Skeletal muscle tissue (tissue), 4 donors: ENCODE results near the gene DNMT3B. TPM values are rescaled to one million over a fixed set of nuclear protein-coding genes. Genes with fewer than 3 reads are reported as not detected.

Experiments
- H3K27ac ChIP-seq: one replicate; pipeline ENCODE4 v1.7.0; 2013; ENCODE audit warnings: mild to moderate bottlenecking, low read depth, low read length, inconsistent platforms
- H3K27me3 ChIP-seq, 3 donors: one replicate each; pipeline ENCODE4 v1.7.0; 2013; ENCODE audit warnings: low read length in 3 of 3; ENCODE audit not compliant: control insufficient read depth in 3 of 3, insufficient read depth in 3 of 3
- H3K36me3 ChIP-seq, 3 donors: one replicate each; pipeline ENCODE4 v1.7.0; 2013; ENCODE audit warnings: low read length in 3 of 3; ENCODE audit not compliant: control insufficient read depth in 3 of 3, insufficient read depth in 3 of 3
- H3K4me1 ChIP-seq, 3 donors: one replicate each; pipeline ENCODE4 v1.7.0; 2013; ENCODE audit warnings: low read length in 3 of 3, mild to moderate bottlenecking in 3 of 3; ENCODE audit not compliant: control insufficient read depth in 3 of 3, insufficient read depth in 3 of 3
- H3K4me3 ChIP-seq, 3 donors: one replicate each; pipeline ENCODE4 v1.7.0; 2013; ENCODE audit warnings: low read length in 3 of 3
- H3K9ac ChIP-seq, 3 donors: one replicate each; pipeline ENCODE4 v1.7.0; 2013; ENCODE audit warnings: low read length in 3 of 3, mild to moderate bottlenecking in 3 of 3, moderate library complexity in 2 of 3, low read depth in 1 of 3
- H3K9me3 ChIP-seq, 3 donors: one replicate each; pipeline ENCODE4 v1.7.0; 2013; ENCODE audit warnings: low read length in 3 of 3; ENCODE audit not compliant: control insufficient read depth in 3 of 3
- total RNA-seq: library from RNA; depleted of rRNA; stranded (reverse); fragments of >200 nt; gene quantifications from one replicate; pipeline ENCODE4 v1.2.3, GENCODE V29; 2014
- donor health status: Osteomylitis.

DNMT3B gene
- total RNA-seq, 1 donor from 2014 or later = 2.1 TPM

DNA sequence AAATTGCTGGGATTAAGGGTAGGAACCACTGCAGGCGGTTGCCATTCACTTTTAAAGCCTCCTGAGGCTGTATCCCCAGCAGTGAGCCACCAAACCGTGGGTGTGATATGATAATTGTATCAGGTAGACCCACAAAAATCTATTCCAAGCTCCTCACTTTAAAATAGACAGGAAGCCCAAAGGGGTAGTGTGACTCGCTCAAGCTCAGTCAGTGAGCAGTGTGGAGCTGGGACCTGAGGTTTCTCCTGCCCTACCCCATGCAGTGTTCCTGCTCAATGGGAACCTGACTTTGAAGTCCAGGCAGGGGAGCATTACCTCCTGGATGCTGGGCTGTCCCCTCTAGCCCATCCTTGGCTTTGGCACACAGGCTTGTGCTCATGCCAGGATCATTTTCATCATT is 42.6 kb downstream of the DNMT3B start:
- Histone ChIP-seq H3K36me3 (peaks cover 4 to 11% (median 4%) of the 10 kb centered on the region in 3 donors), H3K27ac (no peak overlapping the region), H3K9ac (no peak overlapping the region), H3K9me3 (no peaks in the 10 kb centered on the region), H3K4me1 (no peaks in the 10 kb centered on the region), H3K4me3 (no peak overlapping the region), H3K27me3 (no peaks in the 10 kb centered on the region)

DNA sequence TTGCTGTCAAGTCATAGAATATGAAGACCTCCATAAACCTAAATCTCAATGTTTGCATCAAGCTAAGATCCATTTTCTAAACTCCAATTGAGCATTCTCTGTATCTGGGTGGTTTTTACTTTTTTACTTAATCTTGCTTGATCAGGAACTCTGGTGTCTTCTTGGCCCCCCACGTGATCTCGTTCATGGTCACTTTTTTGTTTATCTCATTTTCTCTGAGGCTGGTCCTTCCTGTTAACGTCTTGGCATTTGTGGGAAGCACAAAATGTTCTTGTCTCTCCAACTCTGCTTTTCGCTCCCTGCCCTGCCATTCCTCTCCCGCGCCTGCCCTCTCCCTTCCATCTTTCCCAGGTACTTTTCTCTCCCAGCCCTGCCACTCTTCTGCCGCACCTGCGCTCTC is 43.5 kb downstream of the DNMT3B start:
- Histone ChIP-seq H3K9ac (no peak overlapping the region), H3K9me3 (no peaks in the 10 kb centered on the region), H3K36me3 (peaks cover 3 to 9% (median 4%) of the 10 kb centered on the region in 3 donors), H3K27ac (no peak overlapping the region), H3K27me3 (no peaks in the 10 kb centered on the region), H3K4me1 (no peaks in the 10 kb centered on the region), H3K4me3 (no peak overlapping the region)

DNA sequence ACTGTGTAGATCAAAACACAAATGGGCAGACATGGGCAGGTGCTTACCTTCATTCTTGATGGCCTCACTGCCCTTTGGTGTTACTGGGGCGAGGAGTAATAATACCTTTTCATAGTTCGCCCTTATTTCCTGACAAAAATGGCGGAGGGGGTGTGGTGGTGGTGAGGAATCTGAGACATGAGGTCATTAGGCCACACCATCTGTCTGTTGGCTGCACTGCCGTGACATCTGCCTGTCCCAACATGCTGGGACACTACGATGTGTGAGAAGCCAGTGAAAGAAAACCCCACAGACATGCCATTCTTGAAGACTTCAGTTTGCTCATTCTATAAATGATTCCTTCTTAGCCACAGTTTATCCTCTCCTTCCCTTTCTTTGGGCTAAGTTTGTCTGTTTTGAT is 44.2 kb downstream of the DNMT3B start:
- no peaks in the 10 kb centered on the region for H3K4me1 ChIP-seq
- peaks cover 0 to 6% (median 0%) of the 10 kb centered on the region in 3 donors for H3K36me3 ChIP-seq
- H3K27me3 ChIP-seq = no peaks in the 10 kb centered on the region
- no peak overlapping the region for H3K27ac ChIP-seq
- no peak overlapping the region for H3K4me3 ChIP-seq
- H3K9me3 ChIP-seq = no peaks in the 10 kb centered on the region
- no peak overlapping the region for H3K9ac ChIP-seq

DNA sequence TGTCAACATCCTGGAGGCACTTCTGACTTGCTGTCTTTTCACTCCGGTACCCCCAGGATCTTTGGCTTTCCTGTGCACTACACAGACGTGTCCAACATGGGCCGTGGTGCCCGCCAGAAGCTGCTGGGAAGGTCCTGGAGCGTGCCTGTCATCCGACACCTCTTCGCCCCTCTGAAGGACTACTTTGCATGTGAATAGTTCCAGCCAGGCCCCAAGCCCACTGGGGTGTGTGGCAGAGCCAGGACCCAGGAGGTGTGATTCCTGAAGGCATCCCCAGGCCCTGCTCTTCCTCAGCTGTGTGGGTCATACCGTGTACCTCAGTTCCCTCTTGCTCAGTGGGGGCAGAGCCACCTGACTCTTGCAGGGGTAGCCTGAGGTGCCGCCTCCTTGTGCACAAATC is 45.5 kb downstream of the DNMT3B start:
- no peak overlapping the region for H3K4me3 ChIP-seq
- H3K36me3 ChIP-seq = peaks cover 0 to 6% (median 0%) of the 10 kb centered on the region in 3 donors
- H3K9ac ChIP-seq = no peak overlapping the region
- H3K4me1 ChIP-seq = no peaks in the 10 kb centered on the region
- no peaks in the 10 kb centered on the region for H3K9me3 ChIP-seq
- H3K27ac ChIP-seq = no peak overlapping the region
- no peaks in the 10 kb centered on the region for H3K27me3 ChIP-seq

DNA sequence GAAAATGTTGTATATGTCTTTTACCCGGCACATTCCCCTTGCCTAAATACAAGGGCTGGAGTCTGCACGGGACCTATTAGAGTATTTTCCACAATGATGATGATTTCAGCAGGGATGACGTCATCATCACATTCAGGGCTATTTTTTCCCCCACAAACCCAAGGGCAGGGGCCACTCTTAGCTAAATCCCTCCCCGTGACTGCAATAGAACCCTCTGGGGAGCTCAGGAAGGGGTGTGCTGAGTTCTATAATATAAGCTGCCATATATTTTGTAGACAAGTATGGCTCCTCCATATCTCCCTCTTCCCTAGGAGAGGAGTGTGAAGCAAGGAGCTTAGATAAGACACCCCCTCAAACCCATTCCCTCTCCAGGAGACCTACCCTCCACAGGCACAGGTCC is 46.3 kb downstream of the DNMT3B start:
- no peak overlapping the region for H3K9ac ChIP-seq
- no peak overlapping the region for H3K4me3 ChIP-seq
- peaks cover 0 to 3% (median 0%) of the 10 kb centered on the region in 3 donors for H3K36me3 ChIP-seq
- H3K27me3 ChIP-seq = no peaks in the 10 kb centered on the region
- no peaks in the 10 kb centered on the region for H3K4me1 ChIP-seq
- no peaks in the 10 kb centered on the region for H3K9me3 ChIP-seq
- no peak overlapping the region for H3K27ac ChIP-seq

DNA sequence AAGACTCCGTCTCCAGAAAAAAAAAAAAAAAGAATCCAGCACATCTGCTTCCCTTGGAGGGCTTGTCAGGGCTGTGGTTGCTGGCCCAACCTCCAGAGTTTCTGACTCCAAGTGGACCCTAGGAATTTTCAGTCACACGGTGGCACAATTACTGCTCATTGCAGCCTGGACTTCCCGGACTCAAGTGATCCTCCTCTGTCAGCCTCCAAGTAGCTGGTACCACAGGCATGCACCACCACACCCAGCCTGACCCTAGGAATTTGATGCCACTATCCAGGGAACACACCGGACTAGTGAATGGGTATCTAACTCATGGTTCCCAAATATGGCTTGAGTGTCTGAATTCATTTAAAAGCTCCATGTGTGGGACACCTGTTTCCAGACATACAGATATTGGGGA is 47.7 kb downstream of the DNMT3B start:
- no peak overlapping the region for H3K9ac ChIP-seq
- no peaks in the 10 kb centered on the region for H3K9me3 ChIP-seq
- no peaks in the 10 kb centered on the region for H3K4me1 ChIP-seq
- H3K27ac ChIP-seq = no peak overlapping the region
- H3K36me3 ChIP-seq = no peaks in the 10 kb centered on the region
- H3K4me3 ChIP-seq = no peak overlapping the region
- H3K27me3 ChIP-seq = no peaks in the 10 kb centered on the region

DNA sequence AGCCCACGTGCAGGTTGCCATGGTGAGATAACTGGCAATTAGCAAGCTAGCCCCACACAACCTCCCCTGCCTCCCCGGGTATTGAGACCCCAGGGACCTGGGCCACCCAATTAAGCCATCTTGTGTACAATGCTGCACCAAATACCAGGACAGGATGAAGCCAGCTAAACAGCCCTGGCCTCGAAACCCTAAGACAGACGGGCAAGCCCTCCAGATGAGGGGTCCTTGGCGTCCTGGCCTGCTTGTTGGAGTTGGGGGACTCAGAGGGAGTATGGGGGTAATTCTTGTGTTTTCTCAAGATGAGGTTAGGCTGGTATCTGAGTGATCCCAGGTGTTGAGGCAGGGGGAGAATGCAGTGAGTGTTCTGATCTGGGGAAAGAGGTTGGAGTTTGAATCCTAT is 48.8 kb downstream of the DNMT3B start:
- Histone ChIP-seq H3K9ac (no peak overlapping the region), H3K27me3 (no peaks in the 10 kb centered on the region), H3K4me3 (no peak overlapping the region), H3K9me3 (no peaks in the 10 kb centered on the region), H3K4me1 (no peaks in the 10 kb centered on the region), H3K36me3 (no peaks in the 10 kb centered on the region), H3K27ac (no peak overlapping the region)

DNA sequence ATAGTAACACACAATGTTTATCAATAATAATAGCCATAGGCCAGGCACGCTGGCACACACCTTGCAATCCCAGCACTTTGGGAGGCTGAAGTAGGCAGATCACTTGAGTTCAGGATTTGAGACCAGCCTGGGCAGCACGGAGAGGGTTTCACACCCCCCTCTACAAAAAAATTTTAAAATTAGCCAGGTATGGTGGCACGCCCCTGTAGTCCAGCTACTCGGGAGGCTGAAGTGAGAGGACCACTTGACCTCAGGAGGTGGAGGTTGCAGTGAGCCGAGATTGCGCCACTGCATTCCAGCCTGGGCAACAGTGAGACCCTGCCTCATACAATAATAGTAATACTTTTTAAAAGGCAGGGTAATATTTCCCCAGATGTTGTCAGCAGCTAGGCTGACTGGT is 49.7 kb downstream of the DNMT3B start:
- H3K9ac ChIP-seq = no peak overlapping the region
- H3K27me3 ChIP-seq = no peaks in the 10 kb centered on the region
- no peaks in the 10 kb centered on the region for H3K4me1 ChIP-seq
- H3K4me3 ChIP-seq = no peak overlapping the region
- H3K9me3 ChIP-seq = no peaks in the 10 kb centered on the region
- H3K36me3 ChIP-seq = no peaks in the 10 kb centered on the region
- H3K27ac ChIP-seq = no peak overlapping the region

DNA sequence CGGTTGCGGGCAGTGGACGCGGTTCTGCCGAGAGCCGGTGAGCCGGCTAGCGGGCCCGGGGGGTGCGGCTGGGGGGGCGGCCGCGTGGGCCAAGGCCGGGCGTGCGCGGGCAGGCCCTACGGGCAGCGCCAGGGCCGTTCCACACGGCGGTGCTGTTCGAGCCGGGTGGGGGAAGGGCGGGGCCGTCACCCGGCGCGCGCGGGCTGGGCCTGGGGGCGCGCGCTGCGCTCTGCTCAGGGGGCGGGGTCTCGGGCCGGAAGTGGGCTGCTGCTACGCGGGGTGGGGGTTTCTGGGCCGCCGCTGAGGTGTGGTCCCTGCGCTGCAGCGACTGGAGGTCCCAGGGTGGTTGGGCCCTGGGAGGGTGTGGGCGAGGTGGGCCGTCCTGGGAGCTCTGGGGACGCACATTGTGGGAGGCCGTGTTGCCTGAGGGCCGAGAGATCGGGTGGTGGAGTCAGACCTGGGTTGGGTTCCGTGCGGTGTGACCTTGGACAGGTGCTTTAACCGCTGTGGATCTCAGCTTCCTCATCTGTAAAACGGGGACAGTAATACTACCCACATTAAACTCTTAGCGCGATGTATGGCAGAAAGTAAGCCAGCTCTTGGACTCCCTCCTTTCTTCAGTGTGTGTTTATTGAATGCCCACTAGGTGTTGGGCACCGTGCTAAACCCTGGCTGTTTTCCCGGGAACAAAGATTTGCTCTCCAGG is 58.0 kb downstream of the DNMT3B start:
- Histone ChIP-seq H3K9me3 (no peaks in the 10 kb centered on the region), H3K27me3 (no peaks in the 10 kb centered on the region), H3K4me1 (peaks cover 23 to 42% (median 29%) of the 10 kb centered on the region in 3 donors), H3K27ac (peak overlapping the region; percentile 94), H3K4me3 (peak overlapping the region; percentile 89 to 96 (median 91)), H3K36me3 (no peaks in the 10 kb centered on the region), H3K9ac (peak overlapping the region; percentile 86 to 93 (median 89))

DNA sequence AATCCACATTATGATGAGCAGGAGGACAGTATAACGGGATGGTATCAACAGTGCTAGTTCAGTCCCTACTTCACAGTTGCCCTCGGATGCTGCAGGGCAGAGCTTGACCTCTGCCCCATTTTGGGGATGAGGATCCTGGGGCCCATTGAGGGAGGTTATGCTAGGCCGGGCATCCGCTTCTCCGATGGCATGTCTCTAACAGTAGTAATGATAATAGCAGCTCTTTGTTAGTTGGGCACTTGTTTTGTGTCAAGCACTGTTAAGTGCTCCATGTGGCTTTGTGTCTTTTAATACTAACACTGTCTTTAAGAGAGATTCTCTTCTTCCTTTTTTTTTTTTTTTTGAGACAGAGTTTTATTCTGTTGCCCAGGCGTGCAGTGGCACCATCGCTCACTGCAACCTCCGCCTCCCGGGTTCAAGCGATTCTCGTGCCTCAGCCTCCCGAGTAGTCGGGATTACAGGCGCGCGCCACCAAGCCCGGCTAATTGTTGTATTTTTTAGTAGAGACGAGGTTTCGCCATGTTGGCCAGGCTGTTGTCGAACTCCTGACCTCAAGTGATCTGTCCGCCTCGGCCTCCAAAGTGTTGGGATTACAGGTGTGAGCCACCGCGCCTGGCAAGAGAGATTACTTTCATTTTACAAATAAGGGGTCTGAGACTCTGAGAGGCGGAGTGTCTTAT is 58.7 kb downstream of the DNMT3B start:
- H3K27ac ChIP-seq = peak overlapping the region; percentile 94
- peak overlapping the region; percentile 89 to 96 (median 91) for H3K4me3 ChIP-seq
- H3K9ac ChIP-seq = peak overlapping the region; percentile 86 to 93 (median 89)
- H3K9me3 ChIP-seq = no peaks in the 10 kb centered on the region
- H3K36me3 ChIP-seq = peaks cover 0 to 2% (median under 1%) of the 10 kb centered on the region in 3 donors
- H3K4me1 ChIP-seq = peaks cover 23 to 42% (median 29%) of the 10 kb centered on the region in 3 donors
- no peaks in the 10 kb centered on the region for H3K27me3 ChIP-seq
